Fibroblast of lung (primary cell): ENCODE data around the gene CAMKMT.

Source experiments
- CTCF ChIP-seq, 2 donors: IDR thresholded peaks in 1 of 2; conservative IDR thresholded peaks in 1 of 2; 1 replicate in 1 of 2; 2 replicates in 1 of 2; pipeline ENCODE4 v1.5.1; 2011 to 2012; ENCODE audit warnings: low read length in 2 of 2, control low read depth in 1 of 2, inconsistent platforms in 1 of 2, low read depth in 1 of 2, mild to moderate bottlenecking in 1 of 2
- EZH2 ChIP-seq: IDR thresholded peaks from 2 replicates; pipeline ENCODE4 v1.5.1; 2012; ENCODE audit warnings: low read length, control low read depth, mild to moderate bottlenecking; ENCODE audit errors: missing control alignments

GRCh38 chr2:44362207-44363015 lies 664 bp downstream of the CAMKMT start:
- TF ChIP-seq CTCF (conservative IDR thresholded peaks at IDR 0.05 in 1 of 2, IDR thresholded peaks at IDR 0.05 in 1 of 2; ENCODE audit: low read depth in 1 of 2, low read length in 2 of 2) (no peak), EZH2 (no peak)
